GM18858 (cell line): ENCODE data around the gene ERBB4.
"Not testable (repeated sequence)": the region's sequence is repeated elsewhere in the genome, so short reads cannot be mapped to it uniquely, and the experiment has no call there.

Experiments used
- ATAC-seq: cut with Tn5 transposase; IDR thresholded peaks from one replicate; pipeline ENCODE4 v1.9.1; 2021; ENCODE audit not compliant: unreplicated experiment

The ERBB4 gene

DNA sequence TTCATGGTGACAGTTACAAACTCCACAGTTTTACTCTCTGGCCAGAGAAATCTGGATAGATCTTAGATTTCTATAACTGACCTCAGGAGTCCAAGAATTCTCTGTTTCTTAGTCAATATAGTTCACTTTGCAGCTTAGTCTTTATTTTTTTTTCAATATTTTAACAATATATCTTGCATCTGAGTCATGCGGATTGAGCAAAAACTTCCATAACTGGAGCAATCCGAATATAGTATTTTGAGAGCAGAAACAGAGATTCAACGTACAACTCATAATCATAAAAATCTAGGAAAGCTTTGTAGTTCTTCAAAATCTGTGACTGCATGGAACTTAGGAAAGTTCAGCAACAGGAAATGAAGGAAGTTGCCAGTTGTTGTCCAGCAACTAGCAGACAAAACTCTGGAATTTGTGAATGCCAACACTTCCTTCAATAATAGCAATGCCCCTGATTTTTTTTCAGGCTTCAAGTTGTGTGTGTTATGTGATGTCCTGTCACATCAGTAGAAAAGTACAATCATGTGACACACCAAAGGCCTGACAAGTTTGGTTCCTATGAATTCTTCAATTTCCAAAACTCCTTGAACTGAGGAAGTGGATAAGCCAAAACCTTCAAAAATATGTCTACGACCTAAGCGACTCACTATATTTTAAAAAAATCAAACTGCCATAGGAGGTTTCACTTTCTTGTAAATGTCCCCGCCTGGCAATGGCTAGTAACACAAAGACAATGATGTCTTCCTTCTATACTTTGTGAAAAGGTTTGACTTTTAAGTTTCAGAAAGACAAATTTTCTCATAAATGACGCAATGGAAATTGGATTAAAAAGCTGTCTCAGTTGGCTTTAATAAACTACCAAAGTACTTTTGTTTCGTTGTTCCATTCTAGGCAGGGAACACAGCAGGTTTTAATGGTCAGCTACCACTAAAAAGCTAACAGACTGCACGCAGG lies 510.6 kb downstream of the ERBB4 start:
- no peak for ATAC-seq

DNA sequence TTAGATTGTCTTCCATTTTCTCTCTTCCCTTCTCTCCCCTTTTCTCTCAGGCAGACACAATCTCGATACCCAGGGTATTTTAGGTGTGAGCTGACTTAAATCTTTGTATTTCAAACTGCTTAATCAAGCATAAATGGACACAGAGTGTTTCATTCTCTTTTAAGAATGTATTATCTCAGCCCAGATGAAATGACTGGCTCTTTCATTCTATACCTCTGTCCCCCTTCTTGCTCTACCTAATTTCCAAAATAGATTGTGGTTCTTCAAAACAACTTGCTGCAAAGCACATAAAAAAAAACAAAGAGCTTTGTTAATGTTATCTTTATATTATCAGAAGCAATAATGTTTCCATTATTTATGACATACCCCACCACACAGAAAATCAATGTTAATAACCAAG lies 514.6 kb downstream of the ERBB4 start:
- ATAC-seq, result no peak

DNA sequence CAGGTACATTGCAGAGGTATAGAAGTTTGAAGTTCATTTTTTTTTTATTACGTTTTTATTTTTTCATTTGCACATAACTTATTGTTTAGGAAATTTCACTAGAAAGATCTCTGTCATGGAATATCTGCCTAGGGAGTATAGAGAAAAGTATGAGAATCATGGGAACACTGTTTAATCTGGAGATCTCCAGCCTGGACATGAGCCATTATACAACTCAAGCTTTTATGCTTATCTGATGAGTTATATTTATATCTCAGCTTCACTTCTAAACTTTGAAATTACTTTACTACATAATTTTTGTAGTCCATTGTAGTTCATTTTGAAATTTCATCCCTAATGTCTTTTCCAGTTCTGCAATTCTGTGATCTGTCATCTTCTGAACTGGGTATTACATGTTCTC lies 515.6 kb downstream of the ERBB4 start:
- ATAC-seq, result no peak

DNA sequence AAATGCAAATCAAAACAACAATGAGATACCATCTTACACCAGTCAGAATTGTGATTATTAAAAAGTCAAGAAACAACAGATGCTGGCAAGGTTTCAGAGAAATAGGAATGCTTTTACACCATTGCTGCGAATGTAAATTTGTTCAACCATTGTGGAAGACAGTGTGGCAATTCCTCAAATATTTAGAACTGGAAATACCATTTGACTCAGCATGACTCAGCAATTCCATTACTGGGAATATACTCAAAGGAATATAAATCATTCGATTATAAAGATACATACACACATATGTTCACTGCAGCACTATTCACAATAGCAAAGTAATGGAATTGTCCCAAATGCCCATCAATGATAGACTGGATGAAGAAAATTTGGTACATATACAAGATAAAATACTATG lies 516.7 kb downstream of the ERBB4 start:
- ATAC-seq, result no peak

DNA sequence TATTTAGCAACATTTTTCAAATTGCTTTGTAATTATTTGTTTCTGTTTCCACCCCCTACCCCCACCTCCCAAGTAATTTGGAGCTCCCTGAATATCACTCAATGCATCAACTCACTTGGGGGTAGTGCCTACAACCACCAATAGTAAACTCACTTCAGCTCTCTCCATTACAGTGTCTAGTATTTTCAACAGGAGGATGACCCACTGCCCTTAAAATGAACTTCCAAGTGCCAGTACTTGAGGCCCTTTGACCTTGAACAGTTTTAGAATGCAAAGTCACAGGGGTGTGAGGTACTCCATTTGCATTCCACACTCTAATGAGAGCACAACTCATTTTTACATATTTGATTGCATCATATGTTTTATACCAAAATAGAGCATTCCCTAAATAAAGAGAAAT lies 523.0 kb downstream of the ERBB4 start:
- no peak for ATAC-seq

DNA sequence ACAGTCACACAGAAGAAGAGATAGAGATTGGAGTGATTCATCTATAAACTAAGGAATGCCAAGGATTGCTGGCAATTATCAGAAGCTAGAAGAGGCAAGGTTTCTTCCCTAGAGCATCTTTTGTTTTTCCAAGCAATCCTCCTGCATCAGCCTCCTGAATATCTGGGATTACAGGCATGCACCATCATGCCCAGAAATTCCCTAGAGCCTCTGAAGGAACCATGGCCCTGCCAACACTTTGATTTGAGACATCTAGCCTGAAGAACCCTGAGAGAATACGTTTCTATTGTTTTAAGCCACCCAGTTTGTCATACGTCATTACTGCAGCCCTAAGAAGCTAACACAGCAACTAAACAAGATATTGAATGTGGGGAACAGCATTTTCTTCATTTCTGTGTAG lies 525.0 kb downstream of the ERBB4 start:
- no peak for ATAC-seq

DNA sequence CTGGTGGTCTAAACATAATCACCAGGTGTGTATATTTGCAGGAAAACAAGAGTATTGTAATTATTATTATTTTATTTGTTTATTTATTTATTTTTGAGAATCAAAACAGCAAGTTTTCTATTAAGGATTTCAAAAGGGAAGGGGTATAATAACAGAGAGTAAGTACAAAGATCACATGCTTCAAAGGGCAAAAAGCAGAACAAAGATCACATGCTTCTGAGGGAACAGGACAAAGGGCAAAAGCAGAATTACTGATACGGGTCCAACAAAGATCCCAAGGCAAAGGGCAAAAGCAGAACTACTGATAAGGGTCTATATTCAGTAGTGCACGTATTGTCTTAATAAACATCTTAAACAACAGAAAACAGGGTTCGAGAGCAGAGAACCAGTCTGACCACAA lies 528.3 kb downstream of the ERBB4 start:
- ATAC-seq, result not testable (repeated sequence)

DNA sequence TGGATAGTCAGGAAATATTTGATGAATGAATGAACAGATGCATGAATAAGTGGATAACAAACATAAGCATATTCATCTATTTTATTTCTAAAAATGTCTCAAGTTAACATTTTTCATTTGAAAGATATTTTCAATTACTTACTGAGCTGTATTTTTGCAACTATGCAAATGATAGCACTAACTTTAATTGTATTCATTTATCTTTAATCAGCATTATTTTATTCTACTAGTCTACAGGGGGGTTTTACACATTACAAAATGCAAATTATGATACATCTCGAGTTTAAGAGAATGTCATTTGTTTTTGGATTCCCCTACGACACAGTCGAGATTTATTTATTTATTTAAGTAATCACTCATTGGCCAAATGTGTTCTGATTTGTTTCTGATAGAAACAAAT lies 530.6 kb downstream of the ERBB4 start:
- ATAC-seq, result no peak

DNA sequence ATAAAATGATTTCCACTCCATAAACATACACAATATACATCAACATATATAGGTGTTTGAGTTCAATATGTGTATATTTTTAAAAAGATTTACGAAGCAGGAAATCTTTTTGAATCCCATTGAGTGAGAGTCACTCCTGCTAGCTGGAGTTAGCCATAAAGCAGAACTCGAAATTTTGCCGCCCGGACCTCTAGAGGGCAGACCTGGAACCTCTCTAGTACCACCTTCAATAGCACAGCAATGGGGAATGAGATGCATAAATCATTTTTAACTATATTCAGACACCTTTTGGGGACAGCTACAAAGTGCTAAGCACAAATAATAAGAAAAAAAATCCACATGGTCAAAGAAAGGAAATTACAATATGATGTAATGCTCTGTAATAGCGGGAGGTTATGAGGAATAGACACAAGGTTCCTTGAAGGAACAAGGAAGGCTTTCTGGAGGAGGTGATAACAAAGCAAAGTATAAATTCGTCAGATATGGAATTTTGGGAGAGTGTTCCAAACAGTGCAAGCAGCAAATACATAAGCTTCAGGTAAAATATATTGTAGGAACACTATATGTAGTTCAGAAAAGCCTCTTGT lies 533.4 kb downstream of the ERBB4 start:
- ATAC-seq, result peak; percentile 88

DNA sequence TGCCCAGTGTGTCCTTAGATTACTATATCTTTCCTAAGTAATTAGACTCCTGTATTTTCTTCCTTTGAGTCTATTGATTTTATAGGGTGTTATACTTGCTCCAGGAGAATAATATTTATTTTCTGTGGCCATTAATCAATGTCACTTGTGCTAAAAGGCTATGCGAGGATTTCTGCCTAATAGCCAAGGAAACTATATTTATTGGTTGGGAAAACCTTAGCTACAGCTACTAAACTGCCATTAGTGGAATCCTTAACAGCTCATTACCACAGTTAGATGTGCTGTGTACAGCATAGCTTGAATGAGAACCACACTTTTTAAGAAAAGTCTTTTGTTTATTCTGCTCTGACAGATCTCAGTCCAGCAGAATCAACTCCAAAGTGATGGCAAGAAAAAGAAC lies 537.3 kb downstream of the ERBB4 start:
- ATAC-seq, result no peak

DNA sequence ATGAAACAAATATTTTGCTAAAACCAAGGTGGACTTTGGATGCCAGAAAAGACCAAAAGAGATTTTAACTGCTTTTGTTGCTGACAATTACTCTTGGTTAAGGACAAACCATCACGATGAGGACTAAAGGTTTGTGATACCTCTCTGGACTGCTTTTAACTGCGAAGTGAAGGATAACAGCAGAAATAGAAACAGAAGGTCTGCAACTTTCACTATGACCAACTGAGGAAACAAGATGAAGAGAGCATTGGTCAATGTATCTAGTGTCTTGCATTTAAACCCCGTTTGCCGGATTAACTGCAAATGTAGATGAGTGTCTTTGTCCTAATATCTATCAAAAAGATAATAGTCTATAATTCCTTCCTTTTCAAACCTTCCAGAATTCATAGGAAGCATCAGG lies 541.7 kb downstream of the ERBB4 start:
- ATAC-seq, result peak; percentile 41

DNA sequence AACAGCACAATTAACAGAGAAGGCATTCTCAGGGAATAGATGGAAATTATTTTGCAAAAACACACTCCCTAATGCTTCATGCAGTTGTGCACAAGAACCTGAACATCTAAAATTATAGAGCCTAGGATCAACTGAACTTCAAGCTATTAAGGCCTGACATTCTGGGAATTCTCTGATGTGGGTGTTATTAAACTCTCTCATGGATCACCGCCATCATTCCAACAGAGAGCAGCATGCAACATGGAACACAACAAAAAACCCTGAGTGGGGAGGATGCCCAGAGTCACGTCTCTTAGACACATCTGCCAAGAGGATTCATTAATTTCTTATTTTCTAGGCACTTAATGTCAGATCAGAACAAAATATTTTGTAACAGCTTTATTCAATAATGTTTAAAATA lies 543.8 kb downstream of the ERBB4 start:
- ATAC-seq, result no peak

DNA sequence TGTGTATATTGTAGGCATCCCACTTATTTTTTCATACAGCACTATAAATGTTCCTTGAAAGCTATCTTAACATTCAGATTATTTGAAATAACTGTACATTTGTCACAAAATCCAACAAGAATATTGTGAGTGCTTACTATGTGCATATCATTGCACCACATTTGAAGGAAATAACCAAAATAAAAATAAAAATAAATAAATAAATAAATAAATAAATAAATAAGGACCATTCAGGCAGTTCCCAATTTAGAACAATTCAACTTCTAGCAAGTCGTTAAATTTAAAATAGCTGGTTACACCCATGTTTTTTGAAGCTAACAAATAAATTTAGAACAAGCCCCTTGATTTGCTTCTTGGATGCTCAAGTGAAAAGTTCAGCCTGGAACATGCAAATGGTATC lies 548.3 kb downstream of the ERBB4 start:
- ATAC-seq, result no peak

DNA sequence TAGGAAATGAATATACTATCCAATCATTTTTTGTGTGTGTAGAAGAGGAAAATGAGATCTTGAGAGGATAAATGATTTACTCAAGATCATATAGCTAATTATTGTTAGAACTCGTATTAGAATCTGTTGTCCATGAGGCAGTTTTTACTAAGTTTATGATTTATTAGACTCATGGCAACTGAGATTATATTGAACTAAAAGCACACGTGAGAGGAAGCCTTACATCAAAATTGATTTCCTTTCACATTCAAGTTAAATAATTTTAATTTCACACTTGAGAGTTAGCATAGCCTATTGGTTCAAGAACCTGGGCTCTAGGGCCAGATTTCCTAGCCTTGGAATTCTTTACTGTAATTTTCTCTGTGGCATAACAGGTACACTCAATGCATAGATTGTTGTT lies 552.3 kb downstream of the ERBB4 start:
- no peak for ATAC-seq

DNA sequence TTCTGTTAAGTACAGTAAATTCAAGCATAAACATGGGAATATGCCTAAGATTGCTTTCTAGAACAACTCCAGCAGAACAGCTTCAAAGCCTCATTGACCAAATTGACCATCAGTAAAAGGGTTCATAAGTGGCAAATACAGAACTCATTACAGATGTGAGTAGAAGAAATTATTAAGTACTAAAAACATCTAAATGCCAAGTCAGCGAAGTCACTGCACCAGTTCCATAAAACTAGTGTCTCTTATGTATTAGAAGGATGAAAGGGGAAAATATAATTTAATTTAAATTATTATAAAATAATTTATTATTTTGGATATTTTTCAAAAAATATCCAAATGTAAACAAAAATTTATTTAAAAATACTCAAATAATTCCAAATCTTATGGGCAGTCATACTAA lies 553.2 kb downstream of the ERBB4 start:
- no peak for ATAC-seq

DNA sequence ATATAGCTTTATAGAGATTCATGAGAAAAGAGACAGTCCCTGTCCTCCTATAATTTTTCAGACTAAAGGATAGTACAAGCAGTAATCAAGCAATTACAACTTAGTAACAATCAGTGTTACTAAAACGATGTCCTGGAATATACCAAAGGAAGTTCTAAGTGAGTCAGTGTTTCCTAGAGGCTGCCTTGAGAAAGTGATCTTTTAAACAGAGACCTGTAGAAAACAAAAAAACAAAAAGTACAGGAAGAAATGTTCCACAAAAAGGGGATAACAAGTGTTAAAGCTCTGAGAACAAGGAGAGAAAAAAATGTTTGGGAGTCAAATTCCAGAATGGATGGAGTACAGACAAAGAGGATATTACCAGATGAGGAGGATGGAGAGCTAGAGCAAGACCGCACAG lies 556.4 kb downstream of the ERBB4 start:
- ATAC-seq, result no peak

DNA sequence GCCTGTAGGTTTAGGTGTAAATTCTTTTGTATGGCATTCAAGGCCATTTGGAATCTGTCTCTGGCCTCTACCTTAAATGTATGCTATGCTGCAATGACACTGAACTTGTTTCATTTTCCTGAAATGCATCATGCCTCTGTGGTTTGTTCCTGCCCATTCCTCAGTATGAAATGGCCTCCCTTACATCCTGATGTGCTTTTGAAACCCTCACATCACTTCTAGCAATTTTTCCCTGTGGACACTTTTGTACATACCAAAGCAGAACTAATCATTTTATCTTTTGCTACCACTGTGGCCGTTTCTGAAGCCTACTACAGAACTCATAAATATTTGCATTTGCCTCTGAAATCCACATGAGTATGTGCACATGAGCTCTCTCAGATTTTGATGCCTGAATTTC lies 557.2 kb downstream of the ERBB4 start:
- no peak for ATAC-seq

DNA sequence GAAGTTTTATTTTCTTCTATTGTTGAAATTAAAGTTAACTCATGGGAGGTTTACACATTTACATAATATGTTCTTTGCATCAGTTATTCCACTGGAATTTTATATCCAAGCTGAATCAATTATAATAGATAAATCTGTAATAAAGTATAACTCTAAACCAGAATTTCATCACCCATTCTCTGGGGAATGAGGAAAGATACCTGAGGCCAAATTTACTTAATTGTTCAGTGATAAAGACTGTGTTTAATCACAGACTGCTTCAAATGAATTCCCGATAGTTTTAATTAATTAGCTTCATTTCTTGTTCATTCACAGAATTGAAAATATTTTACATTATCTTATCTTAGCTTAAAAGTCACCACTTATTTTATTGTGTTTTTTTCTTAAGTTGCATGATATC lies 562.5 kb downstream of the ERBB4 start:
- ATAC-seq, result no peak

DNA sequence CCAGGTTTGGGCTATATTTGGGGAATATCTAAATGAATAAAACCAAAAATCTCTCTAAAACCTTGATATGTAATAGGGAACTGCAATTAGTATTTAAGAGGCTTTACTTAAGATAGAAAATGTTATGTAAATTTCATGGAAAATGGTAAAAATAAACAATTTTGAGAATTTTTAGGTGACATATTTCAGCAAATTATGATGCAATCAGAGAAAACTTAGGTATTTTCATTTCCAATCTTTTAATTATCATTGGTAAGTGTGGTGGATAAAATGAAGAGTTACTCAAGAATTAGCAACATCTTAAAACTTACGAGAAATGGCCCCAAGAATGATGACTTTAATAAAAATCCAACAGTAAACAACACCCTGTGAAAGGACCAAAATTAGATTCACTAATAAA lies 571.4 kb downstream of the ERBB4 start:
- ATAC-seq, result no peak

DNA sequence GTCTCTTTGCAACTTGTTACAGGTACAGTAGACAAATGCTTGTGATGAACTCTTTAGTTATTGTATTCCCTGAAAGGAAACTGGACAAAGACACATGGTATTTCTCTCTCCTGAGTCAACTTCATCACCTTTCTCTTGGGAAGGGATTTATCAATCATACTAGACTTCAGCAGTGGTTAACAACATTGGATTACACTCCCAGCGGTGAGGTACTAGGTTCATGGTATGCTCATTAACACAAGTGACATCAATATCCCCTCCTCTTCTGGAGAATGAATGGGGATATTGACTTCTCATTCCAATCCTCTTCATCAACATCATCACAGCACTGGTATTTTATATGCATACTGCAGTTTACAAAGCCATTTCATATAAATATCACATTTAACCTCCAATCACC lies 574.6 kb downstream of the ERBB4 start:
- ATAC-seq, result no peak

DNA sequence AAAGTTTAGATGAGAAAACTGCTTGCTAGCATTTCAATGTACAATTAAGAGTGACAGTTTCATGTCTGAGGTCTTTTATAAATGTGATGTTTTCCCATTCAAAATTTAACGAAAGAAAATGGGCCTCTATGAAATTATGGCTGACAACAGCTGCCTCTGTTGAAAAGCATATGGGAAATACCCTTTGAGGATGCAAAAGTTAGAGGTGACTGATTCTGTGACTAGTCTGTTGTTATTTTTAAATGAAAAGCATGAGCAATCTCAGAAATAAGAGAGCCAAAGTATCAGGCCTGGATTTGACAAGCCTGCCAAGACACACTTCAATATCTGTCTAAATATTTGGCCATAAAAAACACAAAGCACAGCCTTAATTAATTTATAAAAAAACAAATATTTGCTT lies 580.8 kb downstream of the ERBB4 start:
- peak; percentile 99 for ATAC-seq

DNA sequence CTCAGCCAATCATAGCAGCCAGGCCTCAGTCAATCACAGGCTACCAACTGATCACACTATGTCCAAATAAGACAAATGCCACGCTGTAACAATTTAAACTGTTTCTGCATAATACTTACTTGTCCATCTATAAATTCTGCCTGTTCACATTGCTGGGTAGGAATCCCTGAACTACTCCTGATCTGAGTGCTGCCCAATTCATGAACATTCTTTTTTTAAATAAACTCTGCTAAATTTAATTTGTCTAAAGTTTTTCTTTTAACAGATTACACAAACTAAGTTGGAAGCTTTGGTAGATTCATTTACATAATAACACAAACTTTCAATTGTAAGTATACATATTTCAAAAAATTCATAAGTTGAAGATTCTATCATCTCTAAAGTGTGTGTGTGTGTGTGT lies 583.0 kb downstream of the ERBB4 start:
- ATAC-seq, result no peak

DNA sequence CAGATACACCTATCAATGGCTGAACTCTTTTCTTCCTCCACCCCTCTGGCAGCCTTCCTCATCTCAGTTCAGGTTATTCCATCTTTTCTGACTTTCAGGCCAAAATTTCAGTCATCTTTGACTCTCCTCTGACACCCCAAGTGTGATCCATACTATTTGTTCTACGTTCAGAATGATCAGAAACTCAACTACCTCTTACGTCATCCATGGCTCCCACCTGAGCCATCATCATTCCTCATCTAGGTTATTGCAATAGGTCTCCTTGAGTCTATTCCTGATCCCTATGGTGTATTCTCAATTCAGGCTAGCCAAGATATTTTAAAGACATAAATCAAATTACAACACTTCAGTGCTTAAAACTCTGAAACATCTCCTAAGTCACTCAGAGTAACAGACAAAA lies 589.7 kb downstream of the ERBB4 start:
- no peak for ATAC-seq
